ENCODE measurements around the gene HAUS7. TPM values are rescaled to one million over a fixed set of nuclear protein-coding genes. Genes with fewer than 3 reads are reported as not detected.

HAUS7 gene
- total RNA-seq, 1 donor from 2014 or later, result 24.6 TPM

DNA sequence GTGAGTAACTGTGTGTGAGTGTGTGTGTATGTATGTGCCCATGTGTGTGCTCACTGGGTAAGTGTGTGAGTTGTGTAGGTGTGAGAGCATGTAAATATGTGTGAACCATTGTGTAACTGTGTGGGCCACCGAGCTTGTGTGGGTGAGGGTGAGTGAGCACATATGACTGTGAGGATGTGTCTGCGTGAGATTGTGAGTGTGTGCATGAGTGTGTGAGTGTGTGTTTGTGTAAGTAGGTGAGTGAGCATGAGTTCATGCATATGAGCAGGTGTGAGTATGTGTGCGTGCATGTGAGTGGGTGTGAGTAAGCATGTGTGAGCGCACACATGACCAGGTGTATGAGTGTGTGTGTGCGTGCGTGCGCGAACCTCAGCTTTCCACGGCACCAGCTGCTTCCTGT is 45.7 kb upstream of the HAUS7 start:
- Mint-ChIP-seq H3K27ac (ENCODE audit: unreplicated experiment) (peak overlapping the region; percentile 57), H3K4me3 (ENCODE audit: unreplicated experiment) (peak overlapping the region; percentile 51), H3K4me1 (ENCODE audit: low read depth, unreplicated experiment) (peaks cover 10% of the 10 kb centered on the region), H3K9me3 (ENCODE audit: unreplicated experiment) (peaks cover 5% of the 10 kb centered on the region), H3K27me3 (ENCODE audit: unreplicated experiment) (peaks cover 4% of the 10 kb centered on the region), H3K36me3 (ENCODE audit: unreplicated experiment) (no peaks in the 10 kb centered on the region)
- TF ChIP-seq, protein P1, sequence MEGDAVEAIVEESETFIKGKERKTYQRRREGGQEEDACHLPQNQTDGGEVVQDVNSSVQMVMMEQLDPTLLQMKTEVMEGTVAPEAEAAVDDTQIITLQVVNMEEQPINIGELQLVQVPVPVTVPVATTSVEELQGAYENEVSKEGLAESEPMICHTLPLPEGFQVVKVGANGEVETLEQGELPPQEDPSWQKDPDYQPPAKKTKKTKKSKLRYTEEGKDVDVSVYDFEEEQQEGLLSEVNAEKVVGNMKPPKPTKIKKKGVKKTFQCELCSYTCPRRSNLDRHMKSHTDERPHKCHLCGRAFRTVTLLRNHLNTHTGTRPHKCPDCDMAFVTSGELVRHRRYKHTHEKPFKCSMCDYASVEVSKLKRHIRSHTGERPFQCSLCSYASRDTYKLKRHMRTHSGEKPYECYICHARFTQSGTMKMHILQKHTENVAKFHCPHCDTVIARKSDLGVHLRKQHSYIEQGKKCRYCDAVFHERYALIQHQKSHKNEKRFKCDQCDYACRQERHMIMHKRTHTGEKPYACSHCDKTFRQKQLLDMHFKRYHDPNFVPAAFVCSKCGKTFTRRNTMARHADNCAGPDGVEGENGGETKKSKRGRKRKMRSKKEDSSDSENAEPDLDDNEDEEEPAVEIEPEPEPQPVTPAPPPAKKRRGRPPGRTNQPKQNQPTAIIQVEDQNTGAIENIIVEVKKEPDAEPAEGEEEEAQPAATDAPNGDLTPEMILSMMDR (IDR thresholded peaks at IDR 0.05; ENCODE audit: partially characterized antibody, unreplicated experiment), result no peak
- DNase-seq, result no peak

DNA sequence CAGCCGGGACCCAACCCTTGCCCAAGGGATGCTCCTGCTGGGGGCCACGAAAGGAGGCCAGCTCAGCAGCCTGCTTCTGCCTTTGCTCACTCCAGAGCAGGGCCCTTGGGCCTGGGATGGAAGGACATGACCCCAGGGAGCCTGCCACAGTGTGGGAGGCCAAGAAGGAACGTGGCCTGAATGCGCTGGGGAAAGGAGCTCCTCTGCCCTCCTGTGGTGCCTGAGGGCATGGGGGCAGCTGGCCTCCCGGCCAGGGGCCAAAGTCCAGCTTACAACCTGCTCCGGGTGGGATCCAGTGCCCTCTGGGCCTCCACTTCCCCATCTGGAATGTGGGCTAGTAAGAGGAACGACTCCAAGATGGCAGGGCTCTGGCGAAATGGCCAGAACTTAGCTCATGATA is 45.1 kb upstream of the HAUS7 start:
- TF ChIP-seq, protein P1 (IDR thresholded peaks at IDR 0.05; ENCODE audit: partially characterized antibody, unreplicated experiment), result no peak
- Mint-ChIP-seq H3K4me3 (ENCODE audit: unreplicated experiment) (no peak overlapping the region), H3K27me3 (ENCODE audit: unreplicated experiment) (peaks cover 4% of the 10 kb centered on the region), H3K27ac (ENCODE audit: unreplicated experiment) (no peak overlapping the region), H3K36me3 (ENCODE audit: unreplicated experiment) (no peaks in the 10 kb centered on the region), H3K4me1 (ENCODE audit: low read depth, unreplicated experiment) (peaks cover 10% of the 10 kb centered on the region), H3K9me3 (ENCODE audit: unreplicated experiment) (peaks cover 5% of the 10 kb centered on the region)
- no peak for DNase-seq

DNA sequence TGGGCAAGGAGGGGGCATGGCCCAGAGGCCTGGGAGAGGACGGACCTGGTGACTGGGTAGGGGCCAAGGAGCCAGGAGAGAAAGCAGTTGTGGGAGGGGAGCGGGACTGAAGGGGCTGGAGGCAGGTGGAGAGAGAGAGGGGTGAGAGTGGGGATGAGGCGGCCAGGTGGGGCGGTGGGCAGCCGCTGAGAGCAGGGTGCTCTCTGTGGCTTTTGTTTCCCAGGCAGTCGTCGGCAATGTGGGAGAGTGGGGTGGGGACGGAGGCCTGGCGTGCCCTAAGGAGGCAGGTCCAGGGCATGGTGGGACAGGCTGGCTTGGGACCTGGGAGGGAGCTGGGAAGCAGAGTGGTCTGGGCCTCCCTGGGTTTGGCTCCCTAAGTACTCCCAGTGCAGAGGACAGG is 43.9 kb upstream of the HAUS7 start:
- H3K36me3 Mint-ChIP-seq (ENCODE audit: unreplicated experiment), result no peaks in the 10 kb centered on the region
- TF ChIP-seq, protein P1 (IDR thresholded peaks at IDR 0.05; ENCODE audit: partially characterized antibody, unreplicated experiment), result no peak
- no peak overlapping the region for H3K27ac Mint-ChIP-seq (ENCODE audit: unreplicated experiment)
- peaks cover 5% of the 10 kb centered on the region for H3K9me3 Mint-ChIP-seq (ENCODE audit: unreplicated experiment)
- DNase-seq, result no peak
- peaks cover 4% of the 10 kb centered on the region for H3K27me3 Mint-ChIP-seq (ENCODE audit: unreplicated experiment)
- H3K4me1 Mint-ChIP-seq (ENCODE audit: low read depth, unreplicated experiment), result peaks cover 9% of the 10 kb centered on the region
- no peak overlapping the region for H3K4me3 Mint-ChIP-seq (ENCODE audit: unreplicated experiment)

DNA sequence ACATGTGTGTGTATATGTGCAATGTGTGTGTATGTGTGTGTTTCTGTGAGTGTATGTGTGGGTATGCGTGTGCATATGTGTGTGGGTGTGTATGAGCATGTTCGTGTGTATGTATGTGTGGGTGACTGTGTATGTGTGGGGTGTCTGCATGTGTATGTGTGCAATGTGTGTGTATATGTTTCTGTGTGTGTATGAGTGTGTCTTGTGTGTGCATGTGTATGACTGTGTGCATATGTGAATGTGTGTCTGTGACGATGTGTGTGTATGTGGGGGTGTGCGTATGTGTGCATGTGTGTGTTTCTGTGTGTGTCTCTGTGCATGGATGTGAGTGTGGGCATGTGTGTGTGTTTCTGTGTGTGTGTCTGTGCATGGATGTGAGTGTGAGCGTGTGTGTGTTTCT is 42.9 kb upstream of the HAUS7 start:
- Mint-ChIP-seq H3K4me1 (ENCODE audit: low read depth, unreplicated experiment) (peaks cover 9% of the 10 kb centered on the region), H3K9me3 (ENCODE audit: unreplicated experiment) (peaks cover 5% of the 10 kb centered on the region), H3K27me3 (ENCODE audit: unreplicated experiment) (peaks cover 4% of the 10 kb centered on the region), H3K27ac (ENCODE audit: unreplicated experiment) (no peak overlapping the region), H3K36me3 (ENCODE audit: unreplicated experiment) (no peaks in the 10 kb centered on the region), H3K4me3 (ENCODE audit: unreplicated experiment) (no peak overlapping the region)
- TF ChIP-seq, protein P1 (IDR thresholded peaks at IDR 0.05; ENCODE audit: partially characterized antibody, unreplicated experiment), result no peak
- no peak for DNase-seq

DNA sequence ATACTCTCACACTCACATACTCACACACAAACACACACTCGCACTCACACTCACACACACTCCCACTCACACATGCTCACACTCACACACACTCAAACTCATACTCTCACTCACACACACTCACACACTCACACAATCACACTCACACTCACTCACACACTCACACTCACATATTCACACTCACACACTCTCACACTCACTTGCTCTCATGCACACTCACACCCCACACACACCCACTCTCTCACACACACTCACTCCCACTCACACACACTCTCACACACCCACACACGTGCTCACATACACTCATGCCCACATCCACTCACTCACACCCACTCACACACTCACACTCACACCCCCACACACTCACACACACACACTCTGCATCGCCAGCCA is 42.1 kb upstream of the HAUS7 start:
- H3K27ac Mint-ChIP-seq (ENCODE audit: unreplicated experiment), result no peak overlapping the region
- peaks cover 9% of the 10 kb centered on the region for H3K4me1 Mint-ChIP-seq (ENCODE audit: low read depth, unreplicated experiment)
- peaks cover 4% of the 10 kb centered on the region for H3K27me3 Mint-ChIP-seq (ENCODE audit: unreplicated experiment)
- TF ChIP-seq, protein P1 (IDR thresholded peaks at IDR 0.05; ENCODE audit: partially characterized antibody, unreplicated experiment), result no peak
- no peak overlapping the region for H3K4me3 Mint-ChIP-seq (ENCODE audit: unreplicated experiment)
- no peak for DNase-seq
- H3K9me3 Mint-ChIP-seq (ENCODE audit: unreplicated experiment), result peaks cover 5% of the 10 kb centered on the region
- no peaks in the 10 kb centered on the region for H3K36me3 Mint-ChIP-seq (ENCODE audit: unreplicated experiment)

All from glutamatergic neuron (in vitro differentiated cells).